NCI-H460 (cell line): ENCODE data around the gene FOLR2. TPM values are rescaled to one million over a fixed set of nuclear protein-coding genes. Genes with fewer than 3 reads are reported as not detected.

Experiments used
- DNase-seq: peaks from one replicate; pipeline ENCODE4 v3.0.0-alpha.2; 2016; ENCODE audit warnings: low read depth; ENCODE audit errors: extremely low read depth
- total RNA-seq: library from RNA; depleted of rRNA; stranded (reverse); fragments of >200 nt; shearing (Covaris generic); gene quantifications from 2 replicates; pipeline ENCODE4 v1.2.3, GENCODE V29; 2014

The FOLR2 gene
- total RNA-seq, 1 experiment from 2014 or later: not detected

- DNase-seq: no peak
These were observed 23.4 kb downstream of the FOLR2 start for GRCh38 chr11:72239849-72240460.

DNA sequence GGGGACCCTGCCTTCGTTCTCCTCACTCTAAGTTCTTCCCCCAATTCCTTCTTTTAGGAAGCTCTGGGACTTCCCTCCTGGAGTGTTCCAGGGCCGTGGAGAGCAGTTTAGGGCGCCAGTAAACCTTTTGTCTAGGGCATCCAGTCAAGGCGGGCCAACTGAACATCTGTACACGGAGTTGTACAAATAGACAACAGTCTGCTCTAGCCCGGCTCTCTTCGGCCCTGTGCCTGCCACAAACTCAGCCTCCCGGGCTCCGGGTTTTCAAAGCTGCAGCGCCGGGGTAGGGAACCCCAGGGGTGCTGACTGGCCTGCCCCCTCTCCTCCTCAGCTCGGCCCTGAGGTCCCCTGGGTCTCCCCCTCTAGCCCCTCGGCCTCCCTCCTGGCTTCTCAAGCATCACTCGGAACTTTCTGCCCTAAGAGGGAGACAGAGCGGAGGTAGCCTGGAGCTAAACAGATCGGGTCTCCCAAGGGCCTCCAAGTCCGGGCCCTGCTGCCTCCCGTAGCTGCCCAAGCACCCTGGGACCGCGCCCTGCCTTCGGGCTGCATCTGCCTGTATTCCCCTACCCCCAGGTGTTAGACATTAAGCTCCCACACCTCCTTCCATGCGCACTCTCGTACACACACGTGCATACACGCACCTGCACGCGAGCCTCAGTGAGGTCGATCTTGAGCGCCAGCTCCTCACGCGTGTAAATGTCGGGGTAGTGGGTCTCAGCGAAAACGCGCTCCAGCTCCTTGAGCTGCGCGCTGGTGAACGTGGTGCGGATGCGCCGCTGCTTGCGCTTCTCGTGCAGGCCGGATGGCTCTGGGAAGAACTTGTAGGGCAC lies 24.1 kb downstream of the FOLR2 start:
- no peak for DNase-seq

GRCh38 chr11:72241291-72241781 lies 24.7 kb downstream of the FOLR2 start:
- DNase-seq: no peak

GRCh38 chr11:72242141-72242540 lies 25.5 kb downstream of the FOLR2 start:
- DNase-seq: no peak

DNA sequence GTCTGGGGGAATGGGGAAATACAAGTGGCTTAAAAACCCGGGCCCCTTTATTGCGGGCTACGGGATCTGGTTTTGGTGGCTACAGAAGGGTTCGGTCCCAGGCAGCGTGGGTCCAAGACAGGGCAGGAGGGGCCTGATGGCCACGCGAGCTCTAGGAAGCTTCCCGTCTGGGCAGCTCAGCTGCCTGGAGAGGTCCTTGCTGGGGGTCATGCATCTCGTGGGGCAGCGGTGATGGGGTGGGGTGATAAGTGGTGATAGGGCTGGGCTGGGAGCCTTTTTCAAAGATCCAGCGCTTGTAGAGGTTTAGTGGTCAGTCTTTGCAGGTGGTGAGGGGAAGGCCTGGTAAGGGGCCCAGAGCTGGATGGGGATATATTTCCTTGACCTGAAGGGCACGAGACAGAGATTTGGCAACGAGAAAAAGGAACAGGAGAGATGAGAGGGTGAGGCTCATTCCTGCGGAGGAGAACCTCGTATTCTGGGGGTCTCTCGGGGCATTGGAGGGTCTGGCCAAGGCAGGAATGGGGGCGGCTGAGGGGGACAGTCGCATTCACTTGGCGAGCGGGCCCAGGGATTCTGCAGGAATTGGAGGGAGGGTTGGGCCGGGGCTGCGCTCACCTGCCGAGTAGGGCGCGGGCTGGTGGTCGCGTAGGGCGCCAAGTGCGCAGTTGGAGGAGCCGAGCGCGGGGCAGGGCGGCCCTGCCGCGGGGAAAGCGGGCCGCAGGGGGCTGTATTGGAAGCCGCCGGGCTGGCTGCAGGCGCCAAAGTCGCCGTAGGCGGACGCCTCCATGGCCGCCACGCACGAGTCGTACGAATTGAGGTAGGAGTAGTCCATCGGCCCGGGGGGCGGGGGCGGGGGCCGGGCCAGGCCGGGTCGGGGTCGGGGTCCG lies 26.8 kb downstream of the FOLR2 start:
- DNase-seq: no peak

DNA sequence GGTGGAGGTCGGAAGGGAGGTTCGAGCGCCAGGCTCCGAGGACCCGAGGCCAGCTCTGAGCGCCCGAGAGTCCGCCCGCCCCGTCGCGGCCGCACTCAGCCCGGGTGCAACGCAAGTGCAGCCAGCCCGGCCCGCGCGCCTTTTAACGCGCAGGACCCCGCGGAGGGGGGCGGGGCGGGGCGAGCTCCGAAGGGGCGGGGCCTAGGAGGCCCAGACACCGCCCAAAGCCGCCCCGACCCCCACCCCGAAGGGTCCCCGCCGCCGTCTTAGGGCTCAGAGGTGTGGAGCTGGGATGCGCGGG lies 27.4 kb downstream of the FOLR2 start, which contains the start of gene PHOX2A:
TSS of gene PHOX2A (minus strand) at position 117 of the 301 bp plus-strand sequence. CDS start 172 bp downstream, outside the sequence.
- DNase-seq: no peak

DNA sequence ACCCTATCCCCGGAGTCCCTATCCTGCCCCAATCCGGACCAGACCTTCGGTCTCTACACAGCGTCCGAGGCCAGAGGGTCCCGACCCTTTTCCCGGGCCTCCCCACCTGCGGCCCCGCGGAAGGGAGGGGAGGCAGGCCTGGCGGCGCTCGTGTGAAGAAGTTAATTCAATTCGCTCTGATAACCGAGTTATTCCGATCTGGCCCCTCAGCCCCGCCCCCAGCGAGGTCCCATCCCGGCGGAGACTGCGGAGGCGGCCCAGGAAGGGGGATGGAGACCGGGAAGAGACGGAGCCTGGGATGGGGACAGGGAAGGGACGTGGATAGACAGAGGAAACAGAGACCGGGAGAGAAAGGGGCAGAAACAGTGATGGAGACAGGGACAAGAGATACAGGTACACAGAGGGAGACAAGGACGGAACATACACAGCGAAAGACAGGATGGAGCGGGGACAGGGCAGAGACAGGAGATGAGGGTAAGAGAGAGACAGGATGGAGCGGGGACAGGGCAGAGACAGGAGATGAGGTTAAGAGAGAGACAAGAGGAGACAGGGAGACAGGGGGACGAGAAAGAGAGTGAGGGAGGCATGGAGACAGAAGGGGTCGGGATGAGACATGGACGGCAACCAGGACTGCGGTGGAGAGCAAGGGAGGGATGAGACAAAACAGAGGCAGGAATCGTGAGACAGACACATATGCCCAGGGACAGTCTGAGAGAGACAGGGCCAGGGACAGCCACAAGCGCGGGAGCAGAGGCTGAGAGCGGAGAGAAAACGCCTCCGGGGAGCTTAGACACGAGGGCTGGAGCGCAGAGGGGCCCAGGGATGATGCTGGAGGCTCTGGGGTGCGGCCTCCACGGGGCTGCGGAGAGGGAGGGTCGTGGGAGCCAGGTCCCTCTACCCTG lies 28.0 kb downstream of the FOLR2 start:
- no peak for DNase-seq

DNA sequence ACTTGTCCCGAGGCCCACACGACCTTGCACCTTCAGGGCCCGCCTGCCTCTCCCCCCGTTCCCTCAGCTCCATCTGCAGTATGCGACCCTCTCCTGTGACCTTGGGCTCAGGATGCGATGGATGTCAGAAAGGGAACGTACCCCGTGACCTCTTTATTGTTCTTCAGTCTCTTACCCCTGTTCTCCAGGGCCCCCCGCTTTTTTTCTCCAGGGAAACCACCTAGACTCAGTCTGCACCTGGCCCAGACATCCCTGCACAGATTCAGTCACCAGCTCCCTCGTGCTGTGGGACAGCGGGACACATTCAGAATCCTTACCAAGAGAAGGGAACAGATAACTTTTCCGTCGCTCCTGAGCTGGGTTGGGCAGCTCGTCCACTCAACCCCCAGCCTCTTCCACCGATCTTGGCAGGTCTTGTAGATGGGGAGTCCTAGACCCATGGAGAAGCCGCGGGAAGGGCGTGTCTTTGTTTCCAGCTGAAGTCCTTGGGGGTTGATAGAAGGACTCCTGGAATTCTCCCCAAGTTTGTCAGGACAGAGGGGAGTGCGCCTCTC lies 28.7 kb downstream of the FOLR2 start:
- DNase-seq: no peak

DNA sequence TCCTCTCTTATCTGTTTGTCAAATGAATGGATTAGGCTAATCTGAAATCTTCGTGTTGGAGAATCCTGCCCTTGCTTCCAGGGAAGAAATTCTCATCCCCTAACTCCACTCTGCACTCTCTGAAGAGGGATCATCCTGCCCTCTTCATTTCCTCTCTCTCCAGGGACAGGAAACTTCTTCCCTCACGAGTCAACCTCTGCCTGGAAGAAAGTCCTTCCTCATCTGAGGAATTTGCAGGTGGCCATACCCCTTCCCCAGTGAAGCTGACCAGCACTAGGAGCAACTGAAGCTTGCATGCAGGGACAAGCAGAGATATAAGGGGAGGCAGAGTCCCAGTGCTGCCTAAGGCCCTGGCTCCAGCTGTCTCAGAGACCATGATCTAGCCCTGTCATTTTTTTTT lies 31.0 kb downstream of the FOLR2 start:
- DNase-seq: no peak

DNA sequence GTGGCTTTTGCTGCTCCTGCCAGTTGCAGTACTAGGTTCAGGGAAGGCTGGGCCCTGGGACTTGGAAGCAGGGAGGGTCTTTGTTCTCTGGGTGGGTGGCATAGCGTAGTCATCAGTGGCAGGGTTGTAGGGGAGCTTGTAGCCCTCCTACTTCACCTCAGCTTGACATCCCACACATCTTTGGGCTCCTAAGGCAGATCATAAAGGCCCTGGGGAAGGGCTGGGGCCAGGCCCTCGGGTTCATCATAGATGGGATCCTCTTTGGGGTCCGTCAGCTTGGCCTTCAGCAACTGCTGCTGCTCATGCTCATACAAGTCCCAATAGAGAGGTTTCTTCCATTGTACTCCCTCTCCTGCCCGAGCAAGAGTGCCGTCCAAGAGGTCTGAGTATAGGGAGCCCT lies 33.4 kb downstream of the FOLR2 start:
- no peak for DNase-seq

- DNase-seq: no peak
These were observed 34.3 kb downstream of the FOLR2 start for GRCh38 chr11:72250661-72251464.

- no peak for DNase-seq
These were observed 35.0 kb downstream of the FOLR2 start for GRCh38 chr11:72251614-72252013.

DNA sequence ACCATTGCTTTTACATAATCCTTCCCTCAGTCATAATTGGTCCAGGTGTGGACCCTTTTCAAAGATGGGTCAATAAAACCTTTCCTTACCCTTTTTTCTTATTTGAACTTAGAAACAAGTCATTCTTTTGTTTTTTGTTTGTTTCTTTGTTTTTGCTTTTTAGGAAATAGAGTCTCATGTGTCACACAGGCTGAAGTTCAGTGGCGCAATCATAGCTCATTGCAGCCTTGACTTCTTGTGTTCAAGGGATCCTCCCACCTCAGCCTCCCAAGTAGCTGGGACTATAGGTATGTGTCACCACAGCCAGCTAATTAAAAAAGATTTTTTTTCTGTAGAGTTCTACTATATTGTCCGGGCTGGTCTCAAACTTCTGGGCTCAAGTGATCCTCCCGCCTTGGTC lies 36.8 kb downstream of the FOLR2 start:
- DNase-seq: no peak

GRCh38 chr11:72254299-72254993 lies 37.9 kb downstream of the FOLR2 start:
- DNase-seq: no peak

GRCh38 chr11:72257570-72257969 lies 41.0 kb downstream of the FOLR2 start:
- no peak for DNase-seq

DNA sequence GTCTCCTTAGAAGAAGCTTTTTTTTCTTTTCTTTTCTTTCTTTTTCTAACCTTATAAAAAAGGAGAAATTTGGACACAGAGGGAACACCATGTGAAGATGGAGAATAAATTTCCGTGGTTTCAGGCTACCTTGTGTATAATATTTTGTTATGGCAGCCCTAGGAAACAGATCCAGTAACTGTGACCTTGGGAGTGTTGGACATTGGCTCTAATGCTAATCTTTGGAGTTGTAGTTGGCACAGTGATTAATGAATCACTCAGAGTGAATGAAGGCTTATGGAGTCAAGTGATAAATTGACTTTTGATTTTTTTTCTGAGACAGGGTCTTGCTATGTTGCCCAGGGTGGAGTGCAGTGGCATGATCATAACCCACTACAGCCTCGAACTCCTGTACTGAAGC lies 42.9 kb downstream of the FOLR2 start:
- DNase-seq: no peak

DNA sequence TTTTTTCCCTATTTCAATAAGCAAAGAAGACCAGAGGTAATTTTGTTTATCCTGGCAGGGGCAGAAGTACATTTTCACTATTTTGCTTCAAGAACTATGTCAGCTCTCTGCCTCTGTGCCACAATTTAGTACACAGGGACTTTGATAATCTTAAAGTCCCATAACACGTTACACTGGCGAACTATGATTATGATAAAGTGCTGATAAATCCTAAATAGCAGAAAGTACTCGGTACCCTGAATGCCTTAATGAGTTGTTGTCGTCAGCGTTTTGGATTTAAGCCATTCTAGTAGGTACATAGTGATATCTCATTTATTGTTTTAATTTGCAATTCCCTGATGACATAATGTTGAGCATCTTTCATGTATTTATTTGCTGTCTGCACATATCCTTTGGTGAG lies 44.0 kb downstream of the FOLR2 start:
- no peak for DNase-seq

- no peak for DNase-seq
These were observed 46.8 kb downstream of the FOLR2 start for GRCh38 chr11:72263361-72263760.
